Caco-2 (cell line): ENCODE measurements around the gene DPP9. TPM values are rescaled to one million over a fixed set of nuclear protein-coding genes. Genes with fewer than 3 reads are reported as not detected.
A peak's percentile ranks its signal among the peaks of the same experiment; 100 is the strongest.

Experiments
- BruUV-seq: library from RNA; stranded (reverse); fragments of 400-500 nt; replicated peaks from 2 replicates; lab custom pipeline; 2021; lab: Mats Ljungman, UMichigan
- CTCF ChIA-PET: fragments of 300-600 bp; sonication (Branson Sonifier 250); formaldehyde crosslinking; loops from one replicate; lab custom pipeline; 2022; ENCODE audit warnings: antibody characterized with exemption; lab: Charles Lee
- POLR2A ChIA-PET: fragments of 300-600 bp; sonication (Branson Sonifier 250); formaldehyde crosslinking; loops from one replicate; lab custom pipeline; 2022; ENCODE audit warnings: antibody characterized with exemption; lab: Charles Lee
- DNase-seq, 2 experiments: peaks; one replicate each; pipeline versions ENCODE4 v3.0.0 to v3.0.0-alpha.2; 2020 to 2022
- H3K27me3 ChIP-seq: replicated peaks from 2 replicates; pipeline ENCODE4 v1.6.0; 2011; ENCODE audit warnings: low read length; ENCODE audit not compliant: control insufficient read depth, insufficient read depth
- H3K36me3 ChIP-seq: 2 replicates; pipeline ENCODE4 v1.5.1; 2011; ENCODE audit warnings: low read length; ENCODE audit not compliant: control insufficient read depth, insufficient read depth
- H3K4me1 ChIP-seq: fragments of 250-450 bp; sonication (Bioruptor Pico); 2 replicates; pipeline ENCODE4 v1.5.1; 2020; ENCODE audit warnings: mild to moderate bottlenecking
- H3K4me3 ChIP-seq: 2 replicates; pipeline ENCODE4 v1.5.1; 2011; ENCODE audit warnings: low read depth, mild to moderate bottlenecking, control low read depth, low read length
- H3K9me3 ChIP-seq: fragments of 250-450 bp; sonication (Bioruptor Pico); 2 replicates; pipeline ENCODE4 v1.5.1; 2020; ENCODE audit warnings: mild to moderate bottlenecking, moderate library complexity
- H3K27ac Mint-ChIP-seq: one replicate; pipeline ENCODE4 v1.8.0; 2022; ENCODE audit warnings: mixed read lengths; ENCODE audit not compliant: unreplicated experiment
- H3K27me3 Mint-ChIP-seq: one replicate; pipeline ENCODE4 v1.8.0; 2022; ENCODE audit warnings: mixed read lengths; ENCODE audit not compliant: insufficient read depth, unreplicated experiment
- H3K36me3 Mint-ChIP-seq: one replicate; pipeline ENCODE4 v1.8.0; 2022; ENCODE audit warnings: mild to moderate bottlenecking, mixed read lengths; ENCODE audit not compliant: insufficient read depth, unreplicated experiment
- H3K4me1 Mint-ChIP-seq: one replicate; pipeline ENCODE4 v1.8.0; 2022; ENCODE audit warnings: low read depth, mixed read lengths; ENCODE audit not compliant: unreplicated experiment
- H3K4me3 Mint-ChIP-seq: one replicate; pipeline ENCODE4 v1.8.0; 2022; ENCODE audit warnings: mild to moderate bottlenecking, moderate library complexity, mixed read lengths; ENCODE audit not compliant: unreplicated experiment
- H3K9me3 Mint-ChIP-seq: one replicate; pipeline ENCODE4 v1.8.0; 2022; ENCODE audit warnings: mixed read lengths; ENCODE audit not compliant: unreplicated experiment
- intact Hi-C: fragments of 100-400 bp; cut with micrococcal nuclease; formaldehyde crosslinking; loops from one replicate; pipeline ENCODE4 v1.10.0; 2022; ENCODE audit not compliant: unreplicated experiment
- total RNA-seq: library from RNA; stranded (reverse); gene quantifications from 2 replicates; pipeline ENCODE4 v1.2.3, GENCODE V29; 2022
- TF ChIP-seq, protein P1 (sequence below), 2 experiments: fragments of 200-600 bp in 1 of 2; IDR thresholded peaks; 1 replicate in 1 of 2; 2 replicates in 1 of 2; pipeline versions ENCODE4 v1.5.1 to v1.8.0; 2011 to 2022; ENCODE audit warnings: antibody characterized with exemption in 1 of 2, control low read depth in 1 of 2, inconsistent platforms in 1 of 2, low read depth in 1 of 2, low read length in 1 of 2, mild to moderate bottlenecking in 1 of 2, moderate library complexity in 1 of 2; ENCODE audit not compliant: insufficient read depth in 1 of 2, severe bottlenecking in 1 of 2, unreplicated experiment in 1 of 2

DPP9 gene
- total RNA-seq, 1 experiment from 2014 or later, result 63.2 TPM

DNA sequence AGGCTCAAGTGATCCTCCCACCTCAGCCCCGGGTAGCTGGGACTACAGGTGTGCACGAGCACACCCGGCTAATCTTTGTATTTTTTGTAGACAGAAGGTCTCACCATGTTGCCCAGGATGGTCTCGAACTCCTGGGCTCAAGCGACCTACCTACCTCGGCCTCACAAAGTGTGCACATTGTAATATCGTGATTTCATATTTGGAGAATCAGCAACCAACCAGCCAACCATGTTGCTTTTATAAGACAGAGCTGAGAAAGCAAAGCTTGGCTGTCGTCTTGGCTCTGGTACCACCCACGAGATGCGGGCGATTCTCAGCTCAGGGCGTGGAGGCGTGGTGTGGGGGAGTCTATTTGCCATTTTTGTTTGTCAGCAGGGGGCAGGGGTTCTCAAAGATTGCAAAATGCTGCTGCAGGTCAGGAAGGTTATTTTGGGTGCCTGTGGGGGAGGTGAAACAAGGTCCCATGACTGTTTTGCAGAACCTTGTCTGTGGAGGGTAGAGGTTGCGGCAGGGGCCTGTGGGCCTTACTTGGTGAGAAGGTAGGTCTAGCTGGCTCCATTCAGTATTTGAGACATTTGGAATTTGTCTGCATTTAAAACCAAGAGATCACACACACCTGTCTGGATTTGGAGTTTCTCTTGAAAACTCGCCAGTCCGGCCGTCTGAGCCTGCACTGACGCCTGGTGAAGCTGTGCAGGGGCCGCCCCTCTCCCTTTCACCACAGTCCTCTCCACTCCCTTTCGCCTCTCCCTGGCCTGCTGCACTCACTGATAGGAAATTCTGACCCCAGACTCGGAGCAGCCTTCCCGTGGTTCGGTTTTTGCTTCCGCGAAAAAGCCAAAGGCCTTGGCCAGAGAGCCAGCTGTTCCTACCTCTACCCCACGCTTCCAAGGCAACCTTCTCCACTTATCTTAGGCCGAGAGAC, 68.9 kb downstream of the DPP9 start:
- CTCF ChIA-PET, result no interaction called here
- Histone ChIP-seq H3K4me1 (no peaks in the 10 kb centered on the region), H3K4me3 (no peak overlapping the region), H3K9me3 (no peaks in the 10 kb centered on the region), H3K36me3 (no peaks in the 10 kb centered on the region; the same call in 1 of the 2 replicates), H3K27me3 (no peaks in the 10 kb centered on the region)
- TF ChIP-seq, protein P1, sequence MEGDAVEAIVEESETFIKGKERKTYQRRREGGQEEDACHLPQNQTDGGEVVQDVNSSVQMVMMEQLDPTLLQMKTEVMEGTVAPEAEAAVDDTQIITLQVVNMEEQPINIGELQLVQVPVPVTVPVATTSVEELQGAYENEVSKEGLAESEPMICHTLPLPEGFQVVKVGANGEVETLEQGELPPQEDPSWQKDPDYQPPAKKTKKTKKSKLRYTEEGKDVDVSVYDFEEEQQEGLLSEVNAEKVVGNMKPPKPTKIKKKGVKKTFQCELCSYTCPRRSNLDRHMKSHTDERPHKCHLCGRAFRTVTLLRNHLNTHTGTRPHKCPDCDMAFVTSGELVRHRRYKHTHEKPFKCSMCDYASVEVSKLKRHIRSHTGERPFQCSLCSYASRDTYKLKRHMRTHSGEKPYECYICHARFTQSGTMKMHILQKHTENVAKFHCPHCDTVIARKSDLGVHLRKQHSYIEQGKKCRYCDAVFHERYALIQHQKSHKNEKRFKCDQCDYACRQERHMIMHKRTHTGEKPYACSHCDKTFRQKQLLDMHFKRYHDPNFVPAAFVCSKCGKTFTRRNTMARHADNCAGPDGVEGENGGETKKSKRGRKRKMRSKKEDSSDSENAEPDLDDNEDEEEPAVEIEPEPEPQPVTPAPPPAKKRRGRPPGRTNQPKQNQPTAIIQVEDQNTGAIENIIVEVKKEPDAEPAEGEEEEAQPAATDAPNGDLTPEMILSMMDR (IDR thresholded peaks at IDR 0.05; ENCODE audit: insufficient read depth in 1 of 2, low read depth in 1 of 2, low read length in 1 of 2, severe bottlenecking in 1 of 2, unreplicated experiment in 1 of 2), result no peak
- Mint-ChIP-seq H3K27ac (peak overlapping the region; percentile 57), H3K4me3 (no peak overlapping the region), H3K36me3 (peaks cover 58% of the 10 kb centered on the region), H3K9me3 (no peaks in the 10 kb centered on the region), H3K27me3 (no peaks in the 10 kb centered on the region), H3K4me1 (no peaks in the 10 kb centered on the region)
- TSS peak; percentile 59 for BruUV-seq
- no peak for DNase-seq
- POLR2A ChIA-PET, result no interaction called here
- intact Hi-C loops, result no loop called here

DNA sequence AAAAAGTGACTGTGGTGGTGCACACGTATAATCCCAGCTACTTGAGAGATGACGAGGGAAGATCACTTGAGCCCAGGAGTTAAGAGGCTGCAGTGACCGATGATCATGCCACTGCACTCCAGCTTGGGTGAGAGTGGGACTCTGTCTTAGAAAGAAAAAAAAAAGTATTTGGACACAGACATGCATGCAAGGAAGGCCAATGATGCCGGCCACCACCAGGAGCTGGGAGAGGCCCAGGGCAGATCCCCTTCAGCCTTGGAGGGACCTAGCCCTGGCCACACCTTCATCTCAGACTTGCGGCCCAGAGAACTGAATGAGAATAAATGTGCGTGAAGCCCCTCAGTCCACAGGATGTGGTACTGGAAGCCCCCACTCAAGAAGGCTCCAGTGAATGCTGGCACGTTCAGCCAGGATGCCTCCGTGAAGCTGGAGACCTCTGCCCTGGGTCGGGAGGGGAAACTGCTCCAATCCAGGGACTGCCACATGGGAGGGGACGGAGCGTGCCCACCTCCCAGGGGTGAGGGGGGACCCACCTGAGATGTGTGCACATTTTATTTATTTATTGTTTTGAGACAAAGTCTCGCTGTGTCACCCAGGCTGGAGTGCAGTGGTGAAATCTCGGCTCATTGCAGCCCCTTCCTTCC, 69.7 kb downstream of the DPP9 start:
- CTCF ChIA-PET, result no interaction called here
- BruUV-seq, result no TSS peak
- TF ChIP-seq, protein P1 (IDR thresholded peaks at IDR 0.05; ENCODE audit: insufficient read depth in 1 of 2, low read depth in 1 of 2, low read length in 1 of 2, severe bottlenecking in 1 of 2, unreplicated experiment in 1 of 2), result no peak
- intact Hi-C loops, result no loop called here
- no peak for DNase-seq
- peak overlapping the region; percentile 57 for H3K27ac Mint-ChIP-seq
- Histone ChIP-seq H3K9me3 (no peaks in the 10 kb centered on the region), H3K27me3 (no peaks in the 10 kb centered on the region), H3K4me3 (no peak overlapping the region), H3K4me1 (no peaks in the 10 kb centered on the region), H3K36me3 (peaks cover 2% of the 10 kb centered on the region; the same call in 1 of the 2 replicates)
- H3K36me3 Mint-ChIP-seq, result peaks cover 50% of the 10 kb centered on the region
- no peaks in the 10 kb centered on the region for H3K27me3 Mint-ChIP-seq
- no peaks in the 10 kb centered on the region for H3K4me1 Mint-ChIP-seq
- POLR2A ChIA-PET, result interaction anchor here (0.6 kb wide), 1 partner anchor 10 kb away, joined by 3 read pairs; no protein-coding TSS in a partner anchor
- H3K4me3 Mint-ChIP-seq, result no peak overlapping the region
- no peaks in the 10 kb centered on the region for H3K9me3 Mint-ChIP-seq

DNA sequence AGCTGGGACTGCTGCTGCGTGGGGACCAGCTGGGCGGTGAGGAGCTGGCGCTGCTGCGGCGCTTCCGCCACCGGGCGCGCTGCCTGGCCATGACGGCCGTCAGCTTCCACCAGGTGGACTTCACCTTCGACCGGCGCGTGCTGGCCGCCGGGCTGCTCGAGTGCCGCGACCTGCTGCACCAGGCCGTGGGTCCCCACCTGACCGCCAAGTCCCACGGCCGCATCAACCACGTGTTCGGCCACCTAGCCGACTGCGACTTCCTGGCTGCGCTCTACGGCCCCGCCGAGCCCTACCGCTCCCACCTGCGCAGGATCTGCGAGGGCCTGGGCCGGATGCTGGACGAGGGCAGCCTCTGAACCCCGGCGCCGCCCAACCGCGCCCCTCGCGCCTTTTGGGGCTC, 71.6 kb downstream of the DPP9 start:
- CTCF ChIA-PET, result no interaction called here
- Histone ChIP-seq H3K27me3 (no peaks in the 10 kb centered on the region), H3K36me3 (peaks cover 2% of the 10 kb centered on the region; the same call in 1 of the 2 replicates), H3K9me3 (no peaks in the 10 kb centered on the region), H3K4me1 (no peaks in the 10 kb centered on the region), H3K4me3 (no peak overlapping the region)
- Mint-ChIP-seq H3K27me3 (no peaks in the 10 kb centered on the region), H3K4me1 (no peaks in the 10 kb centered on the region), H3K36me3 (peaks cover 38% of the 10 kb centered on the region), H3K9me3 (no peaks in the 10 kb centered on the region), H3K27ac (no peak overlapping the region), H3K4me3 (no peak overlapping the region)
- BruUV-seq, result no TSS peak
- POLR2A ChIA-PET, result interaction anchor here (0.5 kb wide), 1 partner anchor 963 kb away, joined by 3 read pairs; no protein-coding TSS in a partner anchor
- intact Hi-C loops, result no loop called here
- no peak for DNase-seq
- TF ChIP-seq, protein P1 (IDR thresholded peaks at IDR 0.05; ENCODE audit: insufficient read depth in 1 of 2, low read depth in 1 of 2, low read length in 1 of 2, severe bottlenecking in 1 of 2, unreplicated experiment in 1 of 2), result no peak
